Type B pancreatic cell (in vitro differentiated cells): ENCODE results near the gene ARHGEF18. TPM values are rescaled to one million over a fixed set of nuclear protein-coding genes. Genes with fewer than 3 reads are reported as not detected.
A peak's percentile ranks its signal among the peaks of the same experiment; 100 is the strongest.

Source experiments
- DNase-seq: peaks from one replicate; pipeline ENCODE4 v3.0.0; 2021; ENCODE audit warnings: mixed read lengths; ENCODE audit not compliant: unreplicated experiment; ENCODE audit errors: extremely low spot score
- H3K27ac Mint-ChIP-seq: 2 replicates; pipeline ENCODE4 v1.8.0; 2021; ENCODE audit warnings: mild to moderate bottlenecking, mixed read lengths
- H3K27me3 Mint-ChIP-seq: 2 replicates; pipeline ENCODE4 v1.8.0; 2021; ENCODE audit warnings: mixed read lengths
- H3K36me3 Mint-ChIP-seq: 2 replicates; pipeline ENCODE4 v1.8.0; 2021; ENCODE audit warnings: mixed read lengths
- H3K4me1 Mint-ChIP-seq: one replicate; pipeline ENCODE4 v1.8.0; 2021; ENCODE audit warnings: mixed read lengths; ENCODE audit not compliant: unreplicated experiment
- H3K4me3 Mint-ChIP-seq: 2 replicates; pipeline ENCODE4 v1.8.0; 2021; ENCODE audit warnings: mild to moderate bottlenecking, mixed read lengths
- H3K9me3 Mint-ChIP-seq: 2 replicates; pipeline ENCODE4 v1.8.0; 2021; ENCODE audit warnings: mixed read lengths
- CTCF ChIP-seq: fragments of 200-600 bp; sonication (generic); conservative IDR thresholded peaks from 2 replicates; pipeline ENCODE4 v1.5.0; 2021; ENCODE audit warnings: antibody characterized with exemption, mild to moderate bottlenecking
- total RNA-seq: library from RNA; stranded (reverse); gene quantifications from 2 replicates; pipeline ENCODE4 v1.2.1, GENCODE V29; 2021; ENCODE audit warnings: low replicate concordance

ARHGEF18 gene
- total RNA-seq, 1 donor from 2014 or later, result 40.9 TPM

- no peak for DNase-seq
- H3K27me3 Mint-ChIP-seq, result no peaks in the 10 kb centered on the region
- H3K9me3 Mint-ChIP-seq, result no peaks in the 10 kb centered on the region
- H3K4me3 Mint-ChIP-seq, result no peak overlapping the region
- TF ChIP-seq CTCF, result no peak
- peaks cover 11% of the 10 kb centered on the region for H3K4me1 Mint-ChIP-seq
- no peak overlapping the region for H3K27ac Mint-ChIP-seq
- no peaks in the 10 kb centered on the region for H3K36me3 Mint-ChIP-seq
Observed at GRCh38 chr19:7382694-7383093, 34.0 kb downstream of the ARHGEF18 start.

- H3K4me3 Mint-ChIP-seq, result no peak overlapping the region
- no peak overlapping the region for H3K27ac Mint-ChIP-seq
- H3K36me3 Mint-ChIP-seq, result no peaks in the 10 kb centered on the region
- H3K4me1 Mint-ChIP-seq, result peaks cover 11% of the 10 kb centered on the region
- no peaks in the 10 kb centered on the region for H3K9me3 Mint-ChIP-seq
- TF ChIP-seq CTCF, result no peak
- no peaks in the 10 kb centered on the region for H3K27me3 Mint-ChIP-seq
- DNase-seq, result no peak
Observed at GRCh38 chr19:7383284-7383683, 34.5 kb downstream of the ARHGEF18 start.

GRCh38 chr19:7385062-7385461 lies 36.3 kb downstream of the ARHGEF18 start:
- Mint-ChIP-seq H3K27ac (no peak overlapping the region), H3K36me3 (no peaks in the 10 kb centered on the region), H3K9me3 (no peaks in the 10 kb centered on the region), H3K4me3 (no peak overlapping the region), H3K27me3 (no peaks in the 10 kb centered on the region), H3K4me1 (peaks cover 11% of the 10 kb centered on the region)
- DNase-seq, result no peak
- no peak for TF ChIP-seq CTCF

GRCh38 chr19:7386308-7386707 lies 37.6 kb downstream of the ARHGEF18 start:
- Mint-ChIP-seq H3K27me3 (no peaks in the 10 kb centered on the region), H3K4me3 (peak overlapping the region; percentile 71), H3K4me1 (peaks cover 10% of the 10 kb centered on the region), H3K27ac (peak overlapping the region; percentile 88), H3K9me3 (no peaks in the 10 kb centered on the region), H3K36me3 (no peaks in the 10 kb centered on the region)
- no peak for TF ChIP-seq CTCF
- DNase-seq, result no peak

- TF ChIP-seq CTCF, result no peak
Observed at GRCh38 chr19:7386769-7387168, 38.0 kb downstream of the ARHGEF18 start.

GRCh38 chr19:7391218-7391670 lies 42.5 kb downstream of the ARHGEF18 start:
- peak overlapping the region; percentile 69 for H3K4me3 Mint-ChIP-seq
- no peaks in the 10 kb centered on the region for H3K9me3 Mint-ChIP-seq
- H3K36me3 Mint-ChIP-seq, result no peaks in the 10 kb centered on the region
- TF ChIP-seq CTCF, result no peak
- no peak for DNase-seq
- H3K4me1 Mint-ChIP-seq, result peaks cover 21% of the 10 kb centered on the region
- no peaks in the 10 kb centered on the region for H3K27me3 Mint-ChIP-seq
- peak overlapping the region; percentile 93 for H3K27ac Mint-ChIP-seq

More at GRCh38 chr19:7386769-7387168, 38.0 kb downstream of the ARHGEF18 start:
- Mint-ChIP-seq H3K36me3 (no peaks in the 10 kb centered on the region), H3K9me3 (no peaks in the 10 kb centered on the region), H3K27ac (no peak overlapping the region), H3K4me3 (no peak overlapping the region), H3K27me3 (no peaks in the 10 kb centered on the region), H3K4me1 (peaks cover 12% of the 10 kb centered on the region)
- no peak for DNase-seq
